HepG2 (cell line): ENCODE measurements around the gene RETN. TPM values are rescaled to one million over a fixed set of nuclear protein-coding genes. Genes with fewer than 3 reads are reported as not detected.
A peak's percentile ranks its signal among the peaks of the same experiment; 100 is the strongest.

ENCODE experiments used
- ARNT2 ChIP-seq: sonication (generic); formaldehyde crosslinking; IDR thresholded peaks from 2 replicates; pipeline ENCODE4 v1.8.0; 2022; ENCODE audit warnings: mild to moderate bottlenecking, low read depth, missing genetic modification reagents, moderate library complexity
- BRCA1 ChIP-seq: sonication (generic); formaldehyde crosslinking; IDR thresholded peaks from 2 replicates; pipeline ENCODE4 v1.4.0; 2020; ENCODE audit warnings: missing genetic modification reagents
- CBX2 ChIP-seq, 2 experiments: fragments of 200-600 bp in 1 of 2; sonication (generic); formaldehyde crosslinking in 1 of 2; IDR thresholded peaks; 2 replicates each; pipeline versions ENCODE4 v1.7.0 to v1.8.1; 2018 to 2022; ENCODE audit warnings: low read depth in 2 of 2, low read length in 1 of 2, mild to moderate bottlenecking in 1 of 2, missing genetic modification reagents in 1 of 2
- MXD1 ChIP-seq: sonication (generic); formaldehyde crosslinking; IDR thresholded peaks from 2 replicates; pipeline ENCODE4 v1.4.0; 2020; ENCODE audit warnings: mild to moderate bottlenecking, missing genetic modification reagents
- NFYC ChIP-seq: IDR thresholded peaks from 2 replicates; pipeline ENCODE4 v1.6.1; 2016; ENCODE audit warnings: missing genetic modification reagents, missing compliant biosample characterization
- PHB2 ChIP-seq: fragments of 450-650 bp; IDR thresholded peaks from 2 replicates; pipeline ENCODE4 v1.6.1; 2018; ENCODE audit not compliant: partially characterized antibody
- RFXAP ChIP-seq: sonication (generic); formaldehyde crosslinking; IDR thresholded peaks from 2 replicates; pipeline ENCODE4 v1.4.0; 2020; ENCODE audit warnings: missing genetic modification reagents, borderline replicate concordance
- TBX2 ChIP-seq: sonication (generic); formaldehyde crosslinking; IDR thresholded peaks from 2 replicates; pipeline ENCODE4 v1.5.0; 2020; ENCODE audit warnings: missing genetic modification reagents, mild to moderate bottlenecking, borderline replicate concordance
- XRCC5 ChIP-seq: fragments of 200-400 bp; formaldehyde crosslinking; optimal IDR thresholded peaks from 2 replicates; pipeline ENCODE3; 2017; ENCODE audit warnings: mild to moderate bottlenecking, low read length
- ZNF317 ChIP-seq: sonication (generic); formaldehyde crosslinking; IDR thresholded peaks from 2 replicates; pipeline ENCODE4 v1.5.0; 2020; ENCODE audit warnings: mild to moderate bottlenecking, missing genetic modification reagents
- ZNF44 ChIP-seq: sonication (generic); formaldehyde crosslinking; IDR thresholded peaks from 2 replicates; pipeline ENCODE4 v1.5.1; 2020; ENCODE audit warnings: mild to moderate bottlenecking, missing genetic modification reagents
- ZNF501 ChIP-seq: sonication (generic); formaldehyde crosslinking; IDR thresholded peaks from 2 replicates; pipeline ENCODE4 v1.5.1; 2020; ENCODE audit warnings: mild to moderate bottlenecking, moderate library complexity, missing genetic modification reagents
- ZNF607 ChIP-seq: sonication (generic); formaldehyde crosslinking; IDR thresholded peaks from 2 replicates; pipeline ENCODE4 v1.5.1; 2020; ENCODE audit warnings: missing genetic modification reagents, mild to moderate bottlenecking, borderline replicate concordance
- ZNF629 ChIP-seq: sonication (generic); formaldehyde crosslinking; conservative IDR thresholded peaks from 2 replicates; pipeline ENCODE4 v1.5.0; 2020; ENCODE audit warnings: missing genetic modification reagents
- ZNF747 ChIP-seq: sonication (generic); formaldehyde crosslinking; IDR thresholded peaks from 2 replicates; pipeline ENCODE4 v1.8.1; 2023; ENCODE audit warnings: missing genetic modification reagents, mild to moderate bottlenecking, borderline replicate concordance
- ZNF891 ChIP-seq: sonication (generic); formaldehyde crosslinking; IDR thresholded peaks from 2 replicates; pipeline ENCODE4 v1.5.0; 2020; ENCODE audit warnings: mild to moderate bottlenecking, missing genetic modification reagents
- polyA plus RNA-seq, 8 experiments: library from polyadenylated mRNA; depleted of rRNA in 3 of 8; stranded (reverse) in 7 of 8; unstranded in 1 of 8; fragments of >200 nt; fragmentation: Illumina TruSeq in 4 of 8; extraction: Trizol in 4 of 8; gene quantifications; 2 replicates each; pipeline versions ENCODE4 v1.2.1 to v1.2.3, GENCODE V29; 2011 to 2016; ENCODE audit warnings: low read depth in 4 of 8, missing spikeins in 1 of 8, mixed read lengths in 1 of 8; ENCODE audit not compliant: insufficient read depth in 1 of 8
- total RNA-seq, 5 experiments: library from RNA; depleted of rRNA; stranded (reverse); fragments of >200 nt; fragmentation: Illumina TruSeq; extraction: Trizol; gene quantifications; 2 replicates each; pipeline ENCODE4 v1.2.3, GENCODE V29; 2016; ENCODE audit warnings: low read depth in 1 of 5
- TF ChIP-seq, protein P1 (sequence below): sonication (generic); formaldehyde crosslinking; IDR thresholded peaks from 2 replicates; pipeline ENCODE4 v1.5.1; 2020; ENCODE audit warnings: mild to moderate bottlenecking, moderate library complexity, missing genetic modification reagents
- TF ChIP-seq, protein P2 (sequence below): sonication (generic); formaldehyde crosslinking; IDR thresholded peaks from 2 replicates; pipeline ENCODE4 v1.4.0; 2020; ENCODE audit warnings: mild to moderate bottlenecking, missing genetic modification reagents
- TF ChIP-seq, protein P3 (sequence below): sonication (generic); formaldehyde crosslinking; IDR thresholded peaks from 2 replicates; pipeline ENCODE4 v1.8.1; 2023; ENCODE audit warnings: mild to moderate bottlenecking, missing genetic modification reagents
- TF ChIP-seq, protein P4 (sequence below): sonication (generic); formaldehyde crosslinking; IDR thresholded peaks from 2 replicates; pipeline ENCODE4 v1.4.0; 2020; ENCODE audit warnings: mild to moderate bottlenecking, missing genetic modification reagents
- TF ChIP-seq, protein P5 (sequence below): sonication (generic); formaldehyde crosslinking; IDR thresholded peaks from 2 replicates; pipeline ENCODE4 v1.4.0; 2020; ENCODE audit warnings: missing genetic modification reagents

The RETN gene
- total and polyA plus RNA-seq, 2 of the 13 experiments (the other 11 are each of a cell fraction or from before 2014, with no cell fraction given): not detected

- TF ChIP-seq RFXAP (CRISPR knock-in tag): peak; percentile 83; the same call in 1 of the 2 replicates
- peak; percentile 57; the same call in 1 of the 2 replicates for TF ChIP-seq ARNT2
- TF ChIP-seq PHB2: no peak
- TF ChIP-seq, protein P1, sequence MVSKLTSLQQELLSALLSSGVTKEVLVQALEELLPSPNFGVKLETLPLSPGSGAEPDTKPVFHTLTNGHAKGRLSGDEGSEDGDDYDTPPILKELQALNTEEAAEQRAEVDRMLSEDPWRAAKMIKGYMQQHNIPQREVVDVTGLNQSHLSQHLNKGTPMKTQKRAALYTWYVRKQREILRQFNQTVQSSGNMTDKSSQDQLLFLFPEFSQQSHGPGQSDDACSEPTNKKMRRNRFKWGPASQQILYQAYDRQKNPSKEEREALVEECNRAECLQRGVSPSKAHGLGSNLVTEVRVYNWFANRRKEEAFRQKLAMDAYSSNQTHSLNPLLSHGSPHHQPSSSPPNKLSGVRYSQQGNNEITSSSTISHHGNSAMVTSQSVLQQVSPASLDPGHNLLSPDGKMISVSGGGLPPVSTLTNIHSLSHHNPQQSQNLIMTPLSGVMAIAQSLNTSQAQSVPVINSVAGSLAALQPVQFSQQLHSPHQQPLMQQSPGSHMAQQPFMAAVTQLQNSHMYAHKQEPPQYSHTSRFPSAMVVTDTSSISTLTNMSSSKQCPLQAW: peak; percentile 20; the same call in 1 of the 2 replicates
- TF ChIP-seq ZNF629: peak; percentile 37; the same call in 1 of the 2 replicates
- TF ChIP-seq ZNF607 (CRISPR knock-in tag): peak; percentile 62; the same call in 1 of the 2 replicates
- peak; percentile 75; the same call in 1 of the 2 replicates for TF ChIP-seq MXD1 (CRISPR knock-in tag)
- TF ChIP-seq ZNF747: peak; percentile 56; the same call in 1 of the 2 replicates
- peak; percentile 19; the same call in 1 of the 2 replicates for TF ChIP-seq NFYC
- TF ChIP-seq, protein P2, sequence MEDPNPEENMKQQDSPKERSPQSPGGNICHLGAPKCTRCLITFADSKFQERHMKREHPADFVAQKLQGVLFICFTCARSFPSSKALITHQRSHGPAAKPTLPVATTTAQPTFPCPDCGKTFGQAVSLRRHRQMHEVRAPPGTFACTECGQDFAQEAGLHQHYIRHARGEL (CRISPR knock-in tag): no peak
- no peak for TF ChIP-seq XRCC5
- TF ChIP-seq, protein P3, sequence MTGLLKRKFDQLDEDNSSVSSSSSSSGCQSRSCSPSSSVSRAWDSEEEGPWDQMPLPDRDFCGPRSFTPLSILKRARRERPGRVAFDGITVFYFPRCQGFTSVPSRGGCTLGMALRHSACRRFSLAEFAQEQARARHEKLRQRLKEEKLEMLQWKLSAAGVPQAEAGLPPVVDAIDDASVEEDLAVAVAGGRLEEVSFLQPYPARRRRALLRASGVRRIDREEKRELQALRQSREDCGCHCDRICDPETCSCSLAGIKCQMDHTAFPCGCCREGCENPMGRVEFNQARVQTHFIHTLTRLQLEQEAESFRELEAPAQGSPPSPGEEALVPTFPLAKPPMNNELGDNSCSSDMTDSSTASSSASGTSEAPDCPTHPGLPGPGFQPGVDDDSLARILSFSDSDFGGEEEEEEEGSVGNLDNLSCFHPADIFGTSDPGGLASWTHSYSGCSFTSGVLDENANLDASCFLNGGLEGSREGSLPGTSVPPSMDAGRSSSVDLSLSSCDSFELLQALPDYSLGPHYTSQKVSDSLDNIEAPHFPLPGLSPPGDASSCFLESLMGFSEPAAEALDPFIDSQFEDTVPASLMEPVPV (CRISPR knock-in tag): peak; percentile 85
- peak; percentile 73 for TF ChIP-seq TBX2 (CRISPR knock-in tag)
- TF ChIP-seq, protein P4, sequence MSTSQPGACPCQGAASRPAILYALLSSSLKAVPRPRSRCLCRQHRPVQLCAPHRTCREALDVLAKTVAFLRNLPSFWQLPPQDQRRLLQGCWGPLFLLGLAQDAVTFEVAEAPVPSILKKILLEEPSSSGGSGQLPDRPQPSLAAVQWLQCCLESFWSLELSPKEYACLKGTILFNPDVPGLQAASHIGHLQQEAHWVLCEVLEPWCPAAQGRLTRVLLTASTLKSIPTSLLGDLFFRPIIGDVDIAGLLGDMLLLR (CRISPR knock-in tag): peak; percentile 79; the same call in 1 of the 2 replicates
- no peak for TF ChIP-seq ZNF44 (CRISPR knock-in tag)
- no peak for TF ChIP-seq CBX2 (IDR thresholded peaks at IDR 0.05; ENCODE audit: low read depth, low read length)
- 0 out of 2 replicates have a peak, but pooled peaks have one; percentile 77 for TF ChIP-seq CBX2 (CRISPR knock-in tag; IDR thresholded peaks at IDR 0.05; ENCODE audit: low read depth)
- TF ChIP-seq BRCA1: peak; percentile 61; the same call in 1 of the 2 replicates
- 0 out of 2 replicates have a peak, but pooled peaks have one; percentile 43 for TF ChIP-seq ZNF317 (CRISPR knock-in tag)
- TF ChIP-seq, protein P5, sequence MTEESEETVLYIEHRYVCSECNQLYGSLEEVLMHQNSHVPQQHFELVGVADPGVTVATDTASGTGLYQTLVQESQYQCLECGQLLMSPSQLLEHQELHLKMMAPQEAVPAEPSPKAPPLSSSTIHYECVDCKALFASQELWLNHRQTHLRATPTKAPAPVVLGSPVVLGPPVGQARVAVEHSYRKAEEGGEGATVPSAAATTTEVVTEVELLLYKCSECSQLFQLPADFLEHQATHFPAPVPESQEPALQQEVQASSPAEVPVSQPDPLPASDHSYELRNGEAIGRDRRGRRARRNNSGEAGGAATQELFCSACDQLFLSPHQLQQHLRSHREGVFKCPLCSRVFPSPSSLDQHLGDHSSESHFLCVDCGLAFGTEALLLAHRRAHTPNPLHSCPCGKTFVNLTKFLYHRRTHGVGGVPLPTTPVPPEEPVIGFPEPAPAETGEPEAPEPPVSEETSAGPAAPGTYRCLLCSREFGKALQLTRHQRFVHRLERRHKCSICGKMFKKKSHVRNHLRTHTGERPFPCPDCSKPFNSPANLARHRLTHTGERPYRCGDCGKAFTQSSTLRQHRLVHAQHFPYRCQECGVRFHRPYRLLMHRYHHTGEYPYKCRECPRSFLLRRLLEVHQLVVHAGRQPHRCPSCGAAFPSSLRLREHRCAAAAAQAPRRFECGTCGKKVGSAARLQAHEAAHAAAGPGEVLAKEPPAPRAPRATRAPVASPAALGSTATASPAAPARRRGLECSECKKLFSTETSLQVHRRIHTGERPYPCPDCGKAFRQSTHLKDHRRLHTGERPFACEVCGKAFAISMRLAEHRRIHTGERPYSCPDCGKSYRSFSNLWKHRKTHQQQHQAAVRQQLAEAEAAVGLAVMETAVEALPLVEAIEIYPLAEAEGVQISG: peak; percentile 55; the same call in 1 of the 2 replicates
- 0 out of 2 replicates have a peak, but pooled peaks have one; percentile 55 for TF ChIP-seq ZNF501 (CRISPR knock-in tag)
- no peak for TF ChIP-seq ZNF891
These were observed 32.0 kb upstream of the RETN start, which contains the start of gene STXBP2 (continued) for GRCh38 chr19:7636691-7637373.
